ENCODE data around the gene SLC6A13.

DNA sequence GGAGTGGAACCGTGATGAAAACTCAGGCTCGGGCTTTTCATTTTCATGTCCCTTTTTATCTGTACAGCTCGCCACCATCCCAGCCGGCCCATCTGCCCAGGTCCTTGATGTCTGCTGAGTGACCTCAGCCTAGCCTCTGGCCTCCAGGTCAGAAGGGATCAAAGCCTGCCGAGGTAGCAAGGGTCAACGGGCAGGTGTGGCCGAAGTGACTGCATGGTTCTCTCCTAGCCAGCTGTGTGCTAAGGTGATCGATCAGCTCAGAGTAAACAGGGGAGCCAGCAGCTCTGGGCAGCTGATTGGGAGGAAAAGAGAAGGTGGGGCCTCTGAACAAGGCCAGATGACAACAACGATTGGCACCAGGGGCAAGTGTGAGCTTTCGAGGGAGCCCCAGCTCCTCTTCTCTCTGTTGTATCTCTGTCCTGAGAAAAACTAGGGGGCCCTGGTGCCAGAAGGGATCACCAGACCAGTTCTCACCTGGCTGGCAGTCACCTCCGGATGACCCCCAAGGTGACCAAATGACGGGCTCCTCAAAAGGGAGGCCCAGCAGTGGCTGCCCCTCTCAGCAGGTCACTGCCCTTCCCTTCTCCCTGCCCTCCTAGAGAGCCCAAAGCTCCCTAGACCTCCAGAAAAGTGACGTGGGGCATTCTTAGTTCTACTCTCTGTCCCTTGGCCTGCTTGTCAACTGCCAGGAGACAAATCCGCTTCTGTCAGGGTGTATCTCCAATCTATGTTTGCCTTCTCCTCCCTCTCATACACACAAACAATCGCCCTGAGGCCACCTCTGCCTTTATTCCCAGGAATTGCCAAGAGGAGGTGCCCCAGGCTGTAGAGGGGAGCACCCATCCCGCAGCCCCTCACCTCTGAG lies 52.1 kb downstream of the SLC6A13 start:
- TF ChIP-seq POLR2A (IDR thresholded peaks at IDR 0.05) = no peak
- TF ChIP-seq, protein P1, sequence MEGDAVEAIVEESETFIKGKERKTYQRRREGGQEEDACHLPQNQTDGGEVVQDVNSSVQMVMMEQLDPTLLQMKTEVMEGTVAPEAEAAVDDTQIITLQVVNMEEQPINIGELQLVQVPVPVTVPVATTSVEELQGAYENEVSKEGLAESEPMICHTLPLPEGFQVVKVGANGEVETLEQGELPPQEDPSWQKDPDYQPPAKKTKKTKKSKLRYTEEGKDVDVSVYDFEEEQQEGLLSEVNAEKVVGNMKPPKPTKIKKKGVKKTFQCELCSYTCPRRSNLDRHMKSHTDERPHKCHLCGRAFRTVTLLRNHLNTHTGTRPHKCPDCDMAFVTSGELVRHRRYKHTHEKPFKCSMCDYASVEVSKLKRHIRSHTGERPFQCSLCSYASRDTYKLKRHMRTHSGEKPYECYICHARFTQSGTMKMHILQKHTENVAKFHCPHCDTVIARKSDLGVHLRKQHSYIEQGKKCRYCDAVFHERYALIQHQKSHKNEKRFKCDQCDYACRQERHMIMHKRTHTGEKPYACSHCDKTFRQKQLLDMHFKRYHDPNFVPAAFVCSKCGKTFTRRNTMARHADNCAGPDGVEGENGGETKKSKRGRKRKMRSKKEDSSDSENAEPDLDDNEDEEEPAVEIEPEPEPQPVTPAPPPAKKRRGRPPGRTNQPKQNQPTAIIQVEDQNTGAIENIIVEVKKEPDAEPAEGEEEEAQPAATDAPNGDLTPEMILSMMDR (IDR thresholded peaks at IDR 0.05) = no peak
